Stomach (tissue), 4 donors: Measurements from ENCODE around the gene DCC.

ENCODE experiments used
- CTCF ChIP-seq, 7 experiments: fragments of 450-650 bp in 4 of 7; fragments of 200-600 bp in 3 of 7; sonication (generic) in 3 of 7; IDR thresholded peaks; one replicate each; pipeline ENCODE4 v1.5.1; 2016 to 2019; ENCODE audit warnings: antibody characterized with exemption in 7 of 7, control low read depth in 2 of 7, mild to moderate bottlenecking in 1 of 7
- EP300 ChIP-seq: sonication (generic); formaldehyde crosslinking; IDR thresholded peaks from one replicate; pipeline ENCODE4 v1.6.1; 2017; ENCODE audit warnings: antibody characterized with exemption
- POLR2A ChIP-seq, 4 donors: fragments of 450-650 bp; IDR thresholded peaks; one replicate each; pipeline ENCODE4 v1.6.1; 2016; ENCODE audit warnings: antibody characterized with exemption in 4 of 4, control low read depth in 2 of 4, mild to moderate bottlenecking in 1 of 4, moderate library complexity in 1 of 4
- POLR2AphosphoS5 ChIP-seq, 3 donors: sonication (generic); formaldehyde crosslinking; IDR thresholded peaks; one replicate each; pipeline ENCODE4 v1.6.1; 2016; ENCODE audit warnings: antibody characterized with exemption in 3 of 3

DNA sequence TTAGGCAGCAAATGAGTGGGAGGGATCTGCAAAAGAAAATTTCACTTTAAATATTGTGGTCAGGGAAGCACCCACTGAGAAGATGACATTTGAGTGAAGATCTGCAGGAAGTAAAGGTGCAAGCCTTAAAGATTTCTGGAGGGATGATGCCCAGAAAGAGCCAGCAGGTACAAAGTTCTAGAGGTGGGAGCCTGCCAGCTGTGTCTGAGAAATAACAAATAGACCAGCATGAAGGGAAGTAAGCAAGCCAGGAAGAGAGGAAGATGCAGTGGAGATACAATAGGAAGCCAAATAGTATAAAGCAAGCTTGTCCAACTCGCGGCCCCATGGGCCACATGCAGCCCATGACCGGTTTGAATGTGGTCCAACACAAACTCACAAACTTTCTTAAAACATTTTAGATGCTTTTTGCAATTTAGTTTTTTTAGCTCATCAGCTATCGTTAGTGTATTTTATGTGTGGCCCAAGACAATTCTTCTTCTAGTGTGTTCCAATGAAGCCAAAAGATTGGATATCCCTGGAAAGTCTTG, 489.9 kb downstream of the DCC start:
- TF ChIP-seq CTCF (IDR thresholded peaks at IDR 0.05) = no peak
- TF ChIP-seq POLR2A (IDR thresholded peaks at IDR 0.05) = no peak
- TF ChIP-seq EP300 = no peak
- no peak for TF ChIP-seq POLR2AphosphoS5 (IDR thresholded peaks at IDR 0.05)
